ENCODE results near the gene RASGRP3. TPM values are rescaled to one million over a fixed set of nuclear protein-coding genes. Genes with fewer than 3 reads are reported as not detected.

The RASGRP3 gene
- total RNA-seq, 2 donors from 2014 or later, result 0.73 to 21.0 TPM

DNA sequence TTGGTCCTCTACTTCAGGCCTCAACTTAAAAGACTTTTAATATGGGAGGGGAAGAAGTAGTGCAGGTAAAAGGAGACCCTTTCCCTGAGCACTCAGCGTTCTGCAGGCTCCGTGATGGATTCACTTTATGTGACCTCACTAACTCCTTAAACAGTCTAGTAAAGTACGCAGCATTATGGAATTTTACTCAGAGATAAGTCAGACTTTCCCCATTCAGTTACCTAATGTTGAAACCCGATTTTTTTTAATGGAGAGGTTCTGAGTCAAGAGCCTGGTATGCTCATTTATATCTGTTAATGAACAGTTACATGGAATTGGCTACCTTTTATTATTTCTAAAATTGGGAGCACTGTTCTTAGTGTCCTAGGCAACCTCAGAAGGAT, 34.1 kb downstream of the RASGRP3 start:
- TF ChIP-seq POLR2AphosphoS5 (IDR thresholded peaks at IDR 0.05), result no peak
- TF ChIP-seq POLR2A (IDR thresholded peaks at IDR 0.05), result no peak
- TF ChIP-seq, protein P1, sequence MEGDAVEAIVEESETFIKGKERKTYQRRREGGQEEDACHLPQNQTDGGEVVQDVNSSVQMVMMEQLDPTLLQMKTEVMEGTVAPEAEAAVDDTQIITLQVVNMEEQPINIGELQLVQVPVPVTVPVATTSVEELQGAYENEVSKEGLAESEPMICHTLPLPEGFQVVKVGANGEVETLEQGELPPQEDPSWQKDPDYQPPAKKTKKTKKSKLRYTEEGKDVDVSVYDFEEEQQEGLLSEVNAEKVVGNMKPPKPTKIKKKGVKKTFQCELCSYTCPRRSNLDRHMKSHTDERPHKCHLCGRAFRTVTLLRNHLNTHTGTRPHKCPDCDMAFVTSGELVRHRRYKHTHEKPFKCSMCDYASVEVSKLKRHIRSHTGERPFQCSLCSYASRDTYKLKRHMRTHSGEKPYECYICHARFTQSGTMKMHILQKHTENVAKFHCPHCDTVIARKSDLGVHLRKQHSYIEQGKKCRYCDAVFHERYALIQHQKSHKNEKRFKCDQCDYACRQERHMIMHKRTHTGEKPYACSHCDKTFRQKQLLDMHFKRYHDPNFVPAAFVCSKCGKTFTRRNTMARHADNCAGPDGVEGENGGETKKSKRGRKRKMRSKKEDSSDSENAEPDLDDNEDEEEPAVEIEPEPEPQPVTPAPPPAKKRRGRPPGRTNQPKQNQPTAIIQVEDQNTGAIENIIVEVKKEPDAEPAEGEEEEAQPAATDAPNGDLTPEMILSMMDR (IDR thresholded peaks at IDR 0.05), result no peak
- Histone ChIP-seq H3K27ac (no peak overlapping the region), H3K4me1 (replicated peaks) (no peaks in the 10 kb centered on the region), H3K4me3 (no peak overlapping the region), H3K36me3 (no peaks in the 10 kb centered on the region), H3K9me3 (no peaks in the 10 kb centered on the region), H3K27me3 (replicated peaks; ENCODE audit: insufficient read depth) (no peaks in the 10 kb centered on the region)
- WGBS, result 84% methylated on average over 4 of the region's 4 CpGs
- intact Hi-C loops (cut with DNase I), result no loop called here
- no peak for DNase-seq (ENCODE audit: low spot score)

DNA sequence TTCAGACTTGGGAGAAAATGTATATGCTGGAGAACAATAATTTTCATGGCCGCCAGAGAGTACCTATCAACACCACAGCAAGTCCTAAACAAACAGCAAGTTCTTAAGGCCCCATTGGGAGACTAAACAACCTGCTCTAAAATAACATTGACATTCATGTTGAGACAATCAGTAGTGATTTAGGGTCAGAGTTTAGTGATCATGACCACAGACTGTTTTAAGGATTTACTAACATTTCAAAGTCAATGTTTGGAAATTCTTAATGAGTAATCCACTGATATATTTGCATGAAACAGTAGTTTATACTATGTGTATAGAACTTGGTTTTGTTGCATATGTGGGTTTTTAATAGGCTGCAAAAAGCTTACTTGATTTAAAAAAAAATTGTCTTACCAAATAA, 34.7 kb downstream of the RASGRP3 start:
- H3K4me1 ChIP-seq (replicated peaks), result no peaks in the 10 kb centered on the region
- intact Hi-C loops (cut with DNase I), result no loop called here

DNA sequence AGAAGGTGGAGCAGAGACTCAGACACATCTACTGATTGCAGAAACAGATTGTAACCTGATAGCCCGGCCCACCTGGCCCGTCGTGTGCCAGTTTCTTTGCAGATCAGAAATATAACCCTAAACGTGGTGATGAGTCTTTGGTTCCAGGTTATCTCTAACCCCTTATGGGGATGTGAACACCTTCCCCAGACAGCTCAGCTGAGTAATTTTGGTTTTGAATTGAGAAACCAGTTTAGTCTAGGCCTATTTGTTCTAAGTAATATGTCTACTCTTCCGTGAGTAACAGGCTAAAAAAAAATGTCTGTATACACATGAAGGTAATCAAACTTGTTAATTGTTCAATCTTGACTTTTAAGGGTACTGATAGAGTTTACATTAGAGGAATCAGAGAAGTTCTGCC, 35.7 kb downstream of the RASGRP3 start:
- Histone ChIP-seq H3K36me3 (no peaks in the 10 kb centered on the region), H3K4me1 (replicated peaks) (no peaks in the 10 kb centered on the region), H3K27me3 (replicated peaks; ENCODE audit: insufficient read depth) (no peaks in the 10 kb centered on the region), H3K27ac (no peak overlapping the region), H3K9me3 (no peaks in the 10 kb centered on the region), H3K4me3 (no peak overlapping the region)
- intact Hi-C loops (cut with DNase I), result no loop called here
- TF ChIP-seq, protein P1 (IDR thresholded peaks at IDR 0.05), result no peak
- TF ChIP-seq POLR2A (IDR thresholded peaks at IDR 0.05) (no peak), POLR2AphosphoS5 (IDR thresholded peaks at IDR 0.05) (no peak)
- WGBS, result 49% methylated on average over 5 of the region's 5 CpGs
- DNase-seq (ENCODE audit: low spot score), result no peak

More for the DNA sequence above, 34.7 kb downstream of the RASGRP3 start:
- DNase-seq (ENCODE audit: low spot score), result no peak
- Histone ChIP-seq H3K9me3 (no peaks in the 10 kb centered on the region), H3K36me3 (no peaks in the 10 kb centered on the region), H3K27ac (no peak overlapping the region), H3K27me3 (replicated peaks; ENCODE audit: insufficient read depth) (no peaks in the 10 kb centered on the region), H3K4me3 (no peak overlapping the region)
- WGBS, result 97% methylated on average over 1 of the region's 1 CpG
- TF ChIP-seq POLR2A (IDR thresholded peaks at IDR 0.05), result no peak
- TF ChIP-seq POLR2AphosphoS5 (IDR thresholded peaks at IDR 0.05), result no peak
- TF ChIP-seq, protein P1 (IDR thresholded peaks at IDR 0.05), result no peak

DNA sequence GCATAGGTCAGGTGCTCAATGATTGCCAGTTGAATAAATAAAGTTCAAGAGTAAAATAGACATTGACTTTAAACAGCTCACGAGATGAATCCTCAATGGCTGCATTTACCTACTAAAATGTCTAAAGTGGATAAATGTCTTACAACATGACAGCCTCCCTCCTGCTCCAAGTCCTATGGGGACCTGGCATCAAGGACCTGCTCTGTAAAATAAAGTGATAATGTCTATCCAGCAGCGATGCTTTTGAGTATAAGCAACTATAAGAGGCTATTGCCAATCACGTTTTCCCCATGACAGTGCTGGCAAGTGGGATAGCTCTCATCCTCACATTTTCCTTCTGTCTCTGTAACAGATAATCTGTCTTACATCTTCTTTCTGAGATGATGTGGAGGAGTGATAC, 37.0 kb downstream of the RASGRP3 start:
- intact Hi-C loops (cut with DNase I), result no loop called here
- TF ChIP-seq POLR2A (IDR thresholded peaks at IDR 0.05) (no peak), POLR2AphosphoS5 (IDR thresholded peaks at IDR 0.05) (no peak)
- TF ChIP-seq, protein P1 (IDR thresholded peaks at IDR 0.05), result no peak
- DNase-seq (ENCODE audit: low spot score), result no peak
- H3K4me3 ChIP-seq, result no peak overlapping the region
- no peaks in the 10 kb centered on the region for H3K9me3 ChIP-seq
- H3K4me1 ChIP-seq (replicated peaks), result no peaks in the 10 kb centered on the region
- 89% methylated on average over 3 of the region's 3 CpGs for WGBS
- no peaks in the 10 kb centered on the region for H3K27me3 ChIP-seq (replicated peaks; ENCODE audit: insufficient read depth)
- no peak overlapping the region for H3K27ac ChIP-seq
- H3K36me3 ChIP-seq, result no peaks in the 10 kb centered on the region

DNA sequence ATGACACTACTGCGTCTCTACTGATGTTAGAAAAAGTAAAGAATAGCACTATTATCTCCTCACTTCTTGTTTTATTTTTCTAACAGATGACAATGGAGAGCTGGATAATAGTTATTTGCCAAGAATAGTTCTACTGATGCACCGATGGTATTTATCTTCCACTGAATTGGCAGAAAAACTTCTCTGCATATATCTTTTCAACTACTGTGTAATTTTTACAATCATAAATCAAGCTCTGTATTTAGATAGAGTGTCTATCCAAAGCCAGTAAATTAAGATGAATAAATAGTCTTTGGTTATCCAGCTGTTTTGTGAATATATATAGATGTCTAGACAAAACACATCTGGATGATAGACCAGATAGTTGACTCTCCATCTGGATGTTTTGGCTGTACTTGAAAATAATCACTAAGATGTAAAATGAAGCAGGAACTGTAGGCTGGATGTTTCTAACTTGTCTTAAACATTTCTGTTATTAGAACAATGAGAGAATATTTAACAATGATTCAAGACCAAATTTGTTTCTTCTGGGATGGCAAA, 40.1 kb downstream of the RASGRP3 start:
- Histone ChIP-seq H3K4me3 (no peak overlapping the region), H3K27me3 (replicated peaks; ENCODE audit: insufficient read depth) (no peaks in the 10 kb centered on the region), H3K9me3 (no peaks in the 10 kb centered on the region), H3K27ac (no peak overlapping the region), H3K4me1 (replicated peaks) (no peaks in the 10 kb centered on the region), H3K36me3 (no peaks in the 10 kb centered on the region)
- TF ChIP-seq POLR2AphosphoS5 (IDR thresholded peaks at IDR 0.05) (no peak), POLR2A (IDR thresholded peaks at IDR 0.05) (no peak)
- TF ChIP-seq, protein P1 (IDR thresholded peaks at IDR 0.05), result no peak
- DNase-seq (ENCODE audit: low spot score), result no peak
- WGBS, result 42% methylated on average over 2 of the region's 2 CpGs
- intact Hi-C loops (cut with DNase I), result no loop called here
